GM12892 (cell line): ENCODE measurements around the gene ZNF521.
"Not testable (repeated sequence)": the region's sequence is repeated elsewhere in the genome, so short reads cannot be mapped to it uniquely, and the experiment has no call there.

Source experiments
- DNase-seq: peaks from one replicate; pipeline ENCODE4 v3.0.0; 2011; ENCODE audit not compliant: insufficient read length
- FAIRE-seq: peaks from 2 replicates; lab custom pipeline; 2011; peaks lifted over from hg19 to GRCh38; lab: Jason Lieb, UNC
- POLR2A ChIP-seq: IDR thresholded peaks from 2 replicates; pipeline ENCODE4 v1.6.1; 2011; ENCODE audit warnings: low read depth, low read length, control low read depth
- POLR2AphosphoS5 ChIP-seq: IDR thresholded peaks from 2 replicates; pipeline ENCODE4 v1.6.1; 2011; ENCODE audit warnings: low read depth, low read length, control low read depth
- TAF1 ChIP-seq: IDR thresholded peaks from 2 replicates; pipeline ENCODE4 v1.6.1; 2011; ENCODE audit warnings: low read depth, mild to moderate bottlenecking, control low read depth, low read length, borderline replicate concordance

ZNF521 gene

GRCh38 chr18:25033747-25034471 is 318.1 kb downstream of the ZNF521 start:
- no peak for DNase-seq
- FAIRE-seq: no peak
- no peak for TF ChIP-seq TAF1

- not testable (repeated sequence) for FAIRE-seq
Observed at GRCh38 chr18:25033175-25033574, 318.8 kb downstream of the ZNF521 start.

GRCh38 chr18:25029802-25030201 is 322.2 kb downstream of the ZNF521 start:
- TF ChIP-seq TAF1: no peak
- no peak for TF ChIP-seq POLR2A
- no peak for TF ChIP-seq POLR2AphosphoS5
- DNase-seq (no peak), FAIRE-seq (no peak)

More at GRCh38 chr18:25033175-25033574, 318.8 kb downstream of the ZNF521 start:
- DNase-seq: not testable (repeated sequence)

GRCh38 chr18:25019931-25020330 is 332.0 kb downstream of the ZNF521 start:
- no peak for FAIRE-seq
- DNase-seq: no peak
- TF ChIP-seq POLR2A (no peak), POLR2AphosphoS5 (no peak), TAF1 (no peak)

- TF ChIP-seq POLR2A: no peak
- TF ChIP-seq TAF1: no peak
- TF ChIP-seq POLR2AphosphoS5: no peak
- DNase-seq (no peak), FAIRE-seq (no peak)
Observed at GRCh38 chr18:25019086-25019860, 332.7 kb downstream of the ZNF521 start.

GRCh38 chr18:25016666-25017065 is 335.3 kb downstream of the ZNF521 start:
- FAIRE-seq: no peak
- no peak for TF ChIP-seq POLR2AphosphoS5
- TF ChIP-seq TAF1: no peak
- no peak for TF ChIP-seq POLR2A
- no peak for DNase-seq

GRCh38 chr18:25016181-25016580 is 335.8 kb downstream of the ZNF521 start:
- FAIRE-seq: no peak

More at GRCh38 chr18:25016181-25016580, 335.8 kb downstream of the ZNF521 start:
- no peak for DNase-seq
- no peak for TF ChIP-seq POLR2AphosphoS5
- TF ChIP-seq POLR2A: no peak
- no peak for TF ChIP-seq TAF1
